Measurements from ENCODE around the gene ISLR. TPM values are rescaled to one million over a fixed set of nuclear protein-coding genes. Genes with fewer than 3 reads are reported as not detected.

Gene ISLR
- total and polyA plus RNA-seq, 12 donors = 8.8 to 19.7 (median 13.2) TPM

DNA sequence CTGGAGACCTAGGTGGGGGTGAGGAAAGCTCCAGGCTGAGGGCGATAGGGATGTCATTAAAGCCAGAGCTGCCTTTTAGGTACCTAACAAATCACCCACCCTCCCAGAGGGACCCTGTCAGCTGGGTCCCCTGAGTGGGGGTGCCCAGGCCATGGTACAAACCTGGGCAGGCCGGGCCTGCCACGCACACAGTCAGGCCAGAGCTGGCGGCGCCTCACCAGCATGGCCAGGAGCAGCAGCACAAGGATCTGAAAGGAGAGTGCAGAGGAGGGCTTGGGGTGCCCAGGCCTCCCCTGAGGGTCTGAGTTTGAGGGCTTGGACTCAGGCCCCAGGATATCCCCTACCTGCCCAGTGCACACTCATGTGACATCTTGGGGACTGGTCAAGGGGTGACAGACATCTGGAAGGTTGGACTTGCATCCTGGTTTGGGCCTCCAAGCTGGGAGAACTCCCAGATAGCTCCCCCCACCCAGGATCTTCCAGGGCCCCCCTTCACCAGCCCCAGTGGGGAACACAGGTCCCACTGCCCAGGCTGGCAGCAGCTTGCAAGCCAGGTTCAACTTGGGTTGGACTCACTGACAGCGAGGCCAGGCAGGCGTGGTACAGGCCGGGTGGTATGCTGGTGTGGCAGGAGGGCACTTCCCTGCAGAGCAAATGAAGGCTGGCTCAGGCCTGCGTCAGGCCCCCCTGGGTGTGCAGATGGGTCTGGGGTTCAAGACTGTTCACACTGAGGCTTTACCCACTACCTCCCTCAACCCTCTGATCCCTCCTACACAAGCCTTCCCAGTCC, 23.9 kb downstream of the ISLR start:
- no peak overlapping the region for H3K27ac ChIP-seq
- TF ChIP-seq, protein P1, sequence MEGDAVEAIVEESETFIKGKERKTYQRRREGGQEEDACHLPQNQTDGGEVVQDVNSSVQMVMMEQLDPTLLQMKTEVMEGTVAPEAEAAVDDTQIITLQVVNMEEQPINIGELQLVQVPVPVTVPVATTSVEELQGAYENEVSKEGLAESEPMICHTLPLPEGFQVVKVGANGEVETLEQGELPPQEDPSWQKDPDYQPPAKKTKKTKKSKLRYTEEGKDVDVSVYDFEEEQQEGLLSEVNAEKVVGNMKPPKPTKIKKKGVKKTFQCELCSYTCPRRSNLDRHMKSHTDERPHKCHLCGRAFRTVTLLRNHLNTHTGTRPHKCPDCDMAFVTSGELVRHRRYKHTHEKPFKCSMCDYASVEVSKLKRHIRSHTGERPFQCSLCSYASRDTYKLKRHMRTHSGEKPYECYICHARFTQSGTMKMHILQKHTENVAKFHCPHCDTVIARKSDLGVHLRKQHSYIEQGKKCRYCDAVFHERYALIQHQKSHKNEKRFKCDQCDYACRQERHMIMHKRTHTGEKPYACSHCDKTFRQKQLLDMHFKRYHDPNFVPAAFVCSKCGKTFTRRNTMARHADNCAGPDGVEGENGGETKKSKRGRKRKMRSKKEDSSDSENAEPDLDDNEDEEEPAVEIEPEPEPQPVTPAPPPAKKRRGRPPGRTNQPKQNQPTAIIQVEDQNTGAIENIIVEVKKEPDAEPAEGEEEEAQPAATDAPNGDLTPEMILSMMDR (IDR thresholded peaks at IDR 0.05) = no peak
- no peaks in the 10 kb centered on the region for H3K9me3 ChIP-seq
- no peaks in the 10 kb centered on the region for H3K36me3 ChIP-seq
- ATAC-seq = no peak
- DNase-seq = no peak
- H3K4me3 ChIP-seq = no peak overlapping the region
- H3K4me1 ChIP-seq = peaks cover 0 to 45% (median 25%) of the 10 kb centered on the region in 9 donors
- H3K27me3 ChIP-seq = no peaks in the 10 kb centered on the region
- 96 to 97% methylated on average over 9 of the region's 9 CpGs for WGBS, 2 donors
- intact Hi-C loops (cut with DNase I) = no loop called here

GRCh38 chr15:74199297-74199652, 25.8 kb downstream of the ISLR start:
- TF ChIP-seq, protein P1 (IDR thresholded peaks at IDR 0.05) = no peak
- Histone ChIP-seq H3K4me1 (peaks cover 0 to 48% (median 28%) of the 10 kb centered on the region in 9 donors), H3K4me3 (no peak overlapping the region), H3K27me3 (no peaks in the 10 kb centered on the region), H3K36me3 (no peaks in the 10 kb centered on the region), H3K27ac (no peak overlapping the region), H3K9me3 (no peaks in the 10 kb centered on the region)
- 93 to 96% methylated on average over 6 of the region's 6 CpGs for WGBS, 2 donors
- ATAC-seq (no peak), DNase-seq (no peak)
- intact Hi-C loops (cut with DNase I) = no loop called here

DNA sequence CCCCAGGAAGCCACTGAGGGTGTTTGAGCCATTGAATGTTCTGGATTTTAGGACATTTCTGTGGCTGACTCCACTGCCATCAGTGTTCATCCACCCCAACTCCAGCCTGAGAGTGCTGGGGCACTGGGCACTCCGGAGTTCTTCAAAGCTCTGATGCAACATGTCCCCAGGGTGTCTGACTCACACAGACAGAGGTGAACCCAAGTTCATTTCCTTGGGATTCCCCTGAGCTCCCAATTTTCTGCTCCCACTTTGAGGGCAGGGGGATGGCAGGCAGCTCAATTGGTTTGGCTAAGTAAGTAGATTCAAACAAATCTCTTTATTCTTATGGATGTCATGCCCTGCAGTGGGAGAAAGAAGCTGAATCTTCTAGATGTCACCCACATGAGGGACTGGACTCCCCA, 26.9 kb downstream of the ISLR start:
- H3K4me1 ChIP-seq = peaks cover 2 to 59% (median 31%) of the 10 kb centered on the region in 9 donors
- DNase-seq = peak in 1 of 2 donors; percentile 32
- H3K36me3 ChIP-seq = no peaks in the 10 kb centered on the region
- TF ChIP-seq, protein P1 (IDR thresholded peaks at IDR 0.05) = no peak
- 26 to 36% methylated on average over 1 of the region's 1 CpG for WGBS, 2 donors
- intact Hi-C loops (cut with DNase I) = no loop called here
- no peak overlapping the region for H3K4me3 ChIP-seq
- no peaks in the 10 kb centered on the region for H3K27me3 ChIP-seq
- no peaks in the 10 kb centered on the region for H3K9me3 ChIP-seq
- H3K27ac ChIP-seq = no peak overlapping the region
- peak in 4 of 8 donors; percentile 22 to 75 (median 34) for ATAC-seq

DNA sequence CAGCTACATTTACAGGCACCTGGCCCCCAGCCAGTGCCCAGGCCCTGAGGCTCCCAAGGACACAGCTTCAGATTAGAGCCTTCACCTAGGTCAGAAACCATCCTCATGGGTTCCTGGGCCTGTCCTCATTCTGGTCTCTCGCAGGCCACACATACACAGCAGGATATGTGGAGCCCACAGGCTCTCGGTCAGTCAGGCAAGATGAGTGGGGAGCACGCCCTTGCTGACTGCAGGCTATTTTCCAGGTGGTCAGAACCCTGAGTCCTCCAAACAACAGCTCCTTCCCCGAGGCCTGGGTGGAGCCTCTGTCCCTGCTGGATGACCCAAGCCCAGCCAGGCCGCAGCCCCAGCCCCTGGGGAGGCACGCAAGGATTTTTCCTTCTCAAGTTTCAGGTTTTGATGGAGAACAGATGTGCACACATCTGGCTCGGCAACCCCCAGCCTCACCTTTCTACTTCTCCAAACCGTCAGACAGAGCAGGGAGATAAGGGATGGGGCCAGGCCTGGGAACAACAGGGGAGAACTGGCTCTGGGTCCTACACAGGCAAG, 27.4 kb downstream of the ISLR start:
- H3K27ac ChIP-seq = no peak overlapping the region
- peak in 1 of 2 donors; percentile 35 for DNase-seq

More for the DNA sequence above, 27.4 kb downstream of the ISLR start:
- WGBS, 2 donors = 70 to 74% methylated on average over 8 of the region's 8 CpGs
- no peaks in the 10 kb centered on the region for H3K36me3 ChIP-seq
- H3K4me1 ChIP-seq = peaks cover 2 to 60% (median 32%) of the 10 kb centered on the region in 9 donors
- no peaks in the 10 kb centered on the region for H3K27me3 ChIP-seq
- H3K9me3 ChIP-seq = no peaks in the 10 kb centered on the region
- ATAC-seq = peak in 3 of 8 donors; percentile 3 to 25 (median 5)
- intact Hi-C loops (cut with DNase I) = no loop called here
- TF ChIP-seq, protein P1 (IDR thresholded peaks at IDR 0.05) = no peak
- H3K4me3 ChIP-seq = no peak overlapping the region

Measured in heart right ventricle (tissue), 16 donors.